Upper lobe of left lung (tissue), 4 donors: ENCODE data around the gene MED12.

ENCODE experiments used
- CTCF ChIP-seq, 6 experiments: fragments of 450-650 bp in 4 of 6; fragments of 200-600 bp in 2 of 6; sonication (generic) in 2 of 6; IDR thresholded peaks; one replicate each; pipeline ENCODE4 v1.5.1; 2016 to 2019; ENCODE audit warnings: antibody characterized with exemption in 6 of 6
- EP300 ChIP-seq, 4 donors: sonication (generic); formaldehyde crosslinking; IDR thresholded peaks; one replicate each; pipeline ENCODE4 v1.5.1; 2017; ENCODE audit warnings: antibody characterized with exemption in 4 of 4, control low read depth in 2 of 4
- POLR2A ChIP-seq, 4 donors: fragments of 450-650 bp; IDR thresholded peaks; one replicate each; pipeline ENCODE4 v1.5.1; 2016 to 2017; ENCODE audit warnings: antibody characterized with exemption in 4 of 4, mild to moderate bottlenecking in 2 of 4

GRCh38 chrX:71107762-71108360 lies 10.5 kb upstream of the MED12 start:
- TF ChIP-seq CTCF (IDR thresholded peaks at IDR 0.05) (no peak), EP300 (IDR thresholded peaks at IDR 0.05) (no peak), POLR2A (IDR thresholded peaks at IDR 0.05) (no peak)
